Measurements from ENCODE around the gene NPC1. TPM values are rescaled to one million over a fixed set of nuclear protein-coding genes. Genes with fewer than 3 reads are reported as not detected.

NPC1 gene
- total and polyA plus RNA-seq, 12 donors: 8.9 to 34.4 (median 13.3) TPM

DNA sequence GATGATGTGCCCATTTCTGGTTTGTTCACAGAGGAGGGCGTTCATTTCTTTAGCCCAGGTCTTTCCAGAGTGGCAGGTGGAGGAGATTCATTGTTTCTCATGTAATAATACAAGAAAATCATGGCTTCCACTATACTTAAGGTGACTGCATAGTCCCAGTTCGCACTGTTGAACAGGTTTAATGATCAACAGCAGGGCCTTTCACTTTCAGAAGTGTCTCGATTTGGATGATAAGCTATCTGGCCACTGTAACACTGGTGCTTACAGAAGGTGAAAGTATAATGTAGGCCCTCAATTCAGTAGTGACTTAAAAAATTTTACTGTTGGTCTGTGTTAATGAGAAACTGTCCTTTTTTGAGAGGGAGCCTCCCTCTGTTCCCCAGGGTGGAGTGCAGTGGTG is 81.6 kb downstream of the NPC1 start:
- TF ChIP-seq, protein P1, sequence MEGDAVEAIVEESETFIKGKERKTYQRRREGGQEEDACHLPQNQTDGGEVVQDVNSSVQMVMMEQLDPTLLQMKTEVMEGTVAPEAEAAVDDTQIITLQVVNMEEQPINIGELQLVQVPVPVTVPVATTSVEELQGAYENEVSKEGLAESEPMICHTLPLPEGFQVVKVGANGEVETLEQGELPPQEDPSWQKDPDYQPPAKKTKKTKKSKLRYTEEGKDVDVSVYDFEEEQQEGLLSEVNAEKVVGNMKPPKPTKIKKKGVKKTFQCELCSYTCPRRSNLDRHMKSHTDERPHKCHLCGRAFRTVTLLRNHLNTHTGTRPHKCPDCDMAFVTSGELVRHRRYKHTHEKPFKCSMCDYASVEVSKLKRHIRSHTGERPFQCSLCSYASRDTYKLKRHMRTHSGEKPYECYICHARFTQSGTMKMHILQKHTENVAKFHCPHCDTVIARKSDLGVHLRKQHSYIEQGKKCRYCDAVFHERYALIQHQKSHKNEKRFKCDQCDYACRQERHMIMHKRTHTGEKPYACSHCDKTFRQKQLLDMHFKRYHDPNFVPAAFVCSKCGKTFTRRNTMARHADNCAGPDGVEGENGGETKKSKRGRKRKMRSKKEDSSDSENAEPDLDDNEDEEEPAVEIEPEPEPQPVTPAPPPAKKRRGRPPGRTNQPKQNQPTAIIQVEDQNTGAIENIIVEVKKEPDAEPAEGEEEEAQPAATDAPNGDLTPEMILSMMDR (IDR thresholded peaks at IDR 0.05): no peak
- ATAC-seq (no peak), DNase-seq (no peak)
- H3K36me3 ChIP-seq: peaks cover 0 to 41% (median 6%) of the 10 kb centered on the region in 9 donors
- 83 to 89% methylated on average over 3 of the region's 3 CpGs for WGBS, 2 donors
- no peaks in the 10 kb centered on the region for H3K9me3 ChIP-seq
- H3K4me3 ChIP-seq: peak overlapping the region in 7 of 10 donors; percentile 85 to 99 (median 97)
- intact Hi-C loops (cut with DNase I): loop anchor here in 6 of 10 donors (1.0 to 10.0 kb wide), 5 partner anchors 52 to 370 kb away; partner anchors contain the start of genes NPC1 (in 4 of the 6), RIOK3 (in 2 of the 6) and CABLES1 (in 1 of the 6)
- H3K4me1 ChIP-seq: peaks cover 0 to 36% (median 28%) of the 10 kb centered on the region in 9 donors
- H3K27me3 ChIP-seq: no peaks in the 10 kb centered on the region
- H3K27ac ChIP-seq: peak overlapping the region in 1 of 10 donors; percentile 92

DNA sequence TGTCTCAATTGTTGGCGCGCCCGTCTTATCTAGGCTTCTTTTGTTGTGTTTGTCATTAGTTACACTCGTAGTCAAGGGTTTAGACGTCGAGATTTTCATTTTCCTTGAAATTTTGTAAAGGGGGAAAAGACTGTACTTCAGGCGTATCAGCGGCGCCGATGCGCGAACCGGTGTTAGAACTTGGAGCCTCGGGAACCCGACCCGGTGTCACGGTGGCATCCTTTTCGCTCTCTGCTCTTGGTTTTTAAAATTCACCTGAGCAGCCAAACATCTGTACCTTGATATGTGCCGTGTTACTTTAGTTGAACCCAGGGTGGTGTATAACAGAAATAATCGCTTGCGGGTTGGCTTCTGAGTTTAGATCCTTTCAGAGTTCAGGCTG is 82.4 kb downstream of the NPC1 start:
- intact Hi-C loops (cut with DNase I): loop anchor here in 6 of 10 donors (1.0 to 10.0 kb wide), 7 partner anchors 51 to 369 kb away; partner anchors contain the start of genes NPC1 (in 4 of the 6), RIOK3 (in 4 of the 6) and CABLES1 (in 1 of the 6)
- H3K27me3 ChIP-seq: no peaks in the 10 kb centered on the region
- H3K4me1 ChIP-seq: peaks cover 0 to 38% (median 28%) of the 10 kb centered on the region in 9 donors
- H3K9me3 ChIP-seq: no peaks in the 10 kb centered on the region
- ATAC-seq (no peak), DNase-seq (no peak)
- peak overlapping the region in 9 of 10 donors; percentile 80 to 96 (median 94) for H3K27ac ChIP-seq
- TF ChIP-seq, protein P1 (IDR thresholded peaks at IDR 0.05): no peak
- WGBS, 2 donors: 4 to 5% methylated on average over 21 of the region's 21 CpGs
- peak overlapping the region; percentile 85 to 99 (median 96) for H3K4me3 ChIP-seq
- peaks cover 0 to 33% (median 3%) of the 10 kb centered on the region in 9 donors for H3K36me3 ChIP-seq

DNA sequence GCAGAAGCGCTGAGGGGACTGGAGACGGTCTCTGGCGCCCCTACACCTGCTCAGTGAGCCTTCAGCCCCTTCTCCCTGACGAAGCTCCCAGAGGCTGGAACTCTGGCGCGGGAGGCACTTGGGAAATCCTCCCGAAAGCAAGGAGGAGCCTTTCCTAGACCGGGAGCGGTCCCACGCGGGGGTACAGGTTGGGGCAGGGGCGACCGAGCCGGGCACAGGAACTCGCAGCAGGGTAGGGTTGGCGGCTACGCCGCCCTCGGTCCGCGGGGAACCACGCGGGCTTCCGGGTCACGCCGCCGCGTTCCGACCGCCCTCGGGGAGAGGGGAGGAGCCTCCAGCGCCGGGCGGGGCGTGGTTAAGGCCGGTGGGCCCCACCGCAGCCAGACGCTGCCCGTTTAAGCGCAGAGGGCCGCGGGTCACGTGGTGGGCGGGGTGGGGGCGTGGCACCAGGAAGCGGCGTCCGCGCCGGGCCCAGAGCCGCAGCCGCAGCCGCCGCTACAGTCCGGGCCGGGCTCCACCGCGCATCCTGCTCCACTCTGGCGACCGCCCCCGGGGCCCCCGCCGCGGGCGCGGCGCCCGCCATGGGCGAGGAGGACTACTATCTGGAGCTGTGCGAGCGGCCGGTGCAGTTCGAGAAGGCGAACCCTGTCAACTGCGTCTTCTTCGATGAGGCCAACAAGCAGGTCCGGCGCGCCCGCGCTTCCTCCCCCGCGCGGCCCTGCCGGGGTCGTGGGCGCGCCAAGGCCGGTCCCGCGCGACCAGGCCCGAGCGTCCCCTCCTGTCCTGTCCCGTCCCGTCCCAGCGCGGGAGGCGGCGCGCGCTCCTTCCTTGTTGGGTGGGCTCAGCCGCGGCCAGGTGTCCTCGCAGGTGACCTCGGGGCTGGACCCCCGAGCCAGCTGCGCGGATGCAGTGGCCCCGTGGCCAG is 83.0 kb downstream of the NPC1 start, which contains the start of gene RMC1:
TSS of gene RMC1 (plus strand) at position 474 of the 925 bp plus-strand sequence. CDS start at position 582, 108 bp downstream.
- H3K4me1 ChIP-seq: peaks cover 0 to 44% (median 28%) of the 10 kb centered on the region in 9 donors
- H3K4me3 ChIP-seq: peak within 1 kb of the TSS; percentile 85 to 99 (median 96)
- H3K27ac ChIP-seq: peak within 1 kb of the TSS; percentile 57 to 96 (median 94)
- ATAC-seq (peak; percentile 98 to 99 (median 99)), DNase-seq (peak; percentile 97 to 99)
- peaks cover 0 to 27% (median 3%) of the 10 kb centered on the region in 9 donors for H3K36me3 ChIP-seq
- H3K9me3 ChIP-seq: no peaks in the 10 kb centered on the region
- WGBS, 2 donors: 0 to 1% methylated on average over 105 to 110 of the region's 110 CpGs
- no peaks in the 10 kb centered on the region for H3K27me3 ChIP-seq
- TF ChIP-seq, protein P1 (IDR thresholded peaks at IDR 0.05): peak in 4 of 9 donors; percentile 10 to 33 (median 26)
- intact Hi-C loops (cut with DNase I): loop anchor here in 6 of 10 donors (1.0 to 10.0 kb wide), 6 partner anchors 50 to 368 kb away; partner anchors contain the start of genes RIOK3 (in 4 of the 6), NPC1 (in 3 of the 6) and CABLES1 (in 1 of the 6)

DNA sequence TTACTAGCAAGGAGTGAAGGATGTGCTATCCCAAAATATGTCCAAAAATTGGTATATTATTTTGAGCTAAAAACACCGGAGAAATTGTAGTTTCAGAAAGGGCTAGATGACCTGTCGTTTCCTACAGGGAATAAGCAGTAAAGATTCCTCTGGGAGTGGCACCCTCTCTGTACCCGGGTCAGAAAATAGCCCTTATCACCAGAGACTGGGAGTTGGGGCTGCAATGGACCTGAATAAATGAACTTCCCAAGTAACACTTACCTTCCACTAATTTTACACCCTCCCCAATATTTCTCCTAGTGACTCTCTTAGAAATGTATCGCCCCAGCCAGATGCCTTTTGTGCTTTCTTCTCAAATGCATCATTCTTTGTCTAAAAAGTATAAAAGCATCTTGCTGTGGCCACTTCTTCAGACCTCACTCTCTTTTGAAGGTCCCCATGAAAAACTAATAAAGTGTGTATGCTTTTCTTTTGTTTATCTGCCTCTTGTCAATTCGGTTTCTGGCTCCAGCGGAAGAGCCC is 83.7 kb downstream of the NPC1 start:
- ATAC-seq: peak in 1 of 8 donors; percentile 1
- H3K4me1 ChIP-seq: peaks cover 0 to 51% (median 28%) of the 10 kb centered on the region in 9 donors
- H3K27me3 ChIP-seq: no peaks in the 10 kb centered on the region
- H3K27ac ChIP-seq: peak overlapping the region; percentile 57 to 96 (median 94)
- H3K9me3 ChIP-seq: no peaks in the 10 kb centered on the region
- intact Hi-C loops (cut with DNase I): loop anchor here in 6 of 10 donors (1.0 to 10.0 kb wide), 6 partner anchors 49 to 368 kb away; partner anchors contain the start of genes RIOK3 (in 4 of the 6), NPC1 (in 3 of the 6) and CABLES1 (in 1 of the 6)
- TF ChIP-seq, protein P1 (IDR thresholded peaks at IDR 0.05): no peak
- 19% methylated on average over 6 of the region's 6 CpGs for WGBS, 2 donors
- peaks cover 0 to 20% (median 3%) of the 10 kb centered on the region in 9 donors for H3K36me3 ChIP-seq
- no peak for DNase-seq
- peak overlapping the region; percentile 85 to 99 (median 96) for H3K4me3 ChIP-seq
